HG03469 (cell line): ENCODE measurements around the gene BTNL9.
"Not testable (repeated sequence)": the region's sequence is repeated elsewhere in the genome, so short reads cannot be mapped to it uniquely, and the experiment has no call there.

Experiments
- ATAC-seq: cut with Tn5 transposase; IDR thresholded peaks from one replicate; pipeline ENCODE4 v1.9.1; 2021; ENCODE audit warnings: mild to moderate bottlenecking, moderate library complexity, moderate number of reproducible peaks; ENCODE audit not compliant: unreplicated experiment

Gene BTNL9

DNA sequence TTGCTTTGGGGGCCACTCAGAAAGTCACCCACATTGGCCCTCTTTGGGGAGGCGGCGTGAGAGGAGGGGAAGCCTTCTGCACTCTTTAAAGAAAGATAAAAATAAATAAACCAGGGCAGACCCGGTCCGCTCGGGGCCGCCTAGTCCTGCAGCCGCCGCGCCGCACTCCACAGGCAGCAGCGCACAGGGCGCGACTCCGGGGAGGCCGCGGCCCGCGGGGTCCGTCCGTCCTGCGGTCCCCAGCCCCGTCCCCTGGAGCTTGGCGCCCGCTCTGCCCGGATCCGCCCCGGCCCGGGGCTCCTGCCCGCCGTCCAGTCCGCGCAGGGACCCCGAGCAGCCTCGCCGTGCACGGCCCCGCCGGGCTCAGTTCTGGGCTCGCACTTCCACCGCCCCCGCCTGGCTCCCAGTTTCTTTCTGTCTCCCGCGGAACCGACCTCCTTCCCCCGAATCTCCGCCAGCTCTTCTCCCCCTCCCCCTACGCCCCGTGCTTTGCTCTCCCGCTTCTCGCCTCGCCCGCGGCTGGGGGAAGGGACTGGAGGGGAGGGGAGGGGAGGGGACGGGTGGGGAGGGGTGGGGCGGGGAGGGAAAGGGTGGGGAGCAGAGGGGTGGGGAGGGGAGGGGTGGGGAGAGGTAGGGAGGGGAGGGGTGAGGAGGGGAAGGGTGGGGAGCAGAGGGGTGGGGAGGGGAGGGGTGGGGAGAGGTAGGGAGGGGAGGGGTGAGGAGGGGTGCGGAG, 57.9 kb downstream of the BTNL9 start:
- not testable (repeated sequence) for ATAC-seq

DNA sequence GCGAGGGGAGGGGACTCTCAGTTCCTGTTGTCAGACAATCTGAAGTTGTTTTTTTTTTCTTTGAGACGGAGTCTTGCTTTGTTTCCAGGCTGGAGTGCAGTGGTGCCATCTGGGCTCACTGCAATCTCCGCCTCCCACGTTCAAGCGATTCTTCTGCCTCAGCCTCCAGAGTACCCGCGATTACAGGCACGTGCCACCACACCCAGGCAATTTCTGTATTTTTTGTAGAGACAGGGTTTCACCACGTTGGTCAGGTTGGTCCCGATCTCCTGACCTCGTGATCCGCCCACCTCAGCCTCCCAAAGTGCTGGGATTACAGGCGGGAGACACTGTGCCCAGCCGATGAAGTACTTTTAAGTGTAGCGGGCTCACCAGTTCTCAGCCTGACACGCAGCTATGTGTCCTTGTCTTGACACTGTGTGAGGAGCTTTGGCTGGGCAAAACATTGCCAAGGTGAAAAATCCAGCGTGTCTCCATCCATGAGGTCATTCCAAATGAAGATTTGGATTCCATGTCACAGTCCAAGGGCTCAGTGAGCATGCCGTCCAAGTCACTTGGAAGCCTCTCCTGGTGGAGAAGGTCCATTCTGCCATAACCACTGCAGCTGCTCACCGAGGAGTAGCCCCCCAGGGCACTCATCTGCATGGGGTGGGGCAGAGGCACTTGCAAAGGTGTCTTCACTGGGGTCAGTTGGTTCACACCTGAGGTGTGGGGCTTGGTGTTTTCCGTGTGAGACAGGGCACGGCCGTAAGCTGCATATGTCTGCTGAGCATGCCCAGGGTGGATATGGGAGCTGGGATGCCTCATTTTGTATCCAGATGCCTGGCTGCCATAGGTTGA, 58.9 kb downstream of the BTNL9 start:
- no peak for ATAC-seq

DNA sequence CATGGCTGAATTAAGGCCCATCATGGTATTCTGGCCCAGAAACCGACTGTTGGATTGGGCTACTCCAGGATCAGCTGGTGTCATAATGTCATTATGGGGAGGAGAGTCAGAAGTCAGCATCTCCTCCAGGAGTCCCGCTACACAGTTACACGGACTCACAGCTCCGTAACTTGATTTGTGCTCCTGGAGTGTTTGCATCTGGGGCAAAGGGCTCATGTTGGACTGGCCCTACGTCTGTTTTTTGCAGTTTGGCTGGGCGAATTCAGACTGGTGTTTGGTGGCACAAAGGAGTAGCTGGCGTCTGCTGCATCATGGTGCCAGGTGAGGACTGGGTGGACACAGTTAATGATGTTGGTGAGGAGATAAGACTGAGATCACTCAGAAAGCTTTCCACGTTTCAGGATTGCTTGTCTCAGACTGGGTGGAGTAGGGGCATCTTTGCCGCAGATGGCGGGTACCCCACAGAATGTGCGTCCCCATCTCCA, 59.6 kb downstream of the BTNL9 start:
- ATAC-seq = no peak

DNA sequence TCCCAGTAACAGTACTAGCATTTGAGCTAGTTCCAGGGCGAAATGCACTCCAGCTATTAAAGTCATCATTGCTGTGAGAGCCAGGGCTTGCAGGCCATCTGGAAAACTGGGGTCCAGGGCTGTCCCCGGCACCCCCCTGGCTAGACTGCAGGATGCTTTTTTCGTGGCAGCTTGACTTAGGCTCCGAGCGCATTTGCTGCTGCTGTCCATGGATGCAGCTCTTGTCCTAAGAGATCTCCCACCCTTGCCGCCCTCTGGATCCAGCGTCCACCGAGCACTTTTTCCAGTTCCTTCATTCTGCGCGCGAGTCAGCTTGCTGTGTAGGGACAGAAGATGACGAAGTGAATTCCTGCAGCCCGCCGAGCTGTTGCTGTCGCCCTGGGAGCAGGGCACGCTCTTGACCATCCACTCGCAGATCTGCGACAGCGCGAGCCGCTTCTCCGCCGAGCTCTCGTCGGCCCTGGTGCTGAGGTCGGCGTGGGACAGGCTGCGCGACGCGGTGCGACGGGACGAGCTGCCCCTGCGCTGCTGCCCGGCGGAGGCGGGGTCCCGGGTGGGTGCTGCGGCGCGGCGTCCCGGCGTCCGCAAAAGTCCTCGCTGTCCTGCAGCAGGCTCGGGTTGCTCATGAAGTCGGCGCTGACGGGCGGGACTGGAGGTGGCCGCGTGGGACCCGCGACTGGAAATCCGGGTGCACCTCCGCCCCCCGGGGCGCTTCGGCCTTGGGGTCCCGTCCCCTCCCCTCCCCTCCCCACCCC, 60.2 kb downstream of the BTNL9 start:
- no peak for ATAC-seq

DNA sequence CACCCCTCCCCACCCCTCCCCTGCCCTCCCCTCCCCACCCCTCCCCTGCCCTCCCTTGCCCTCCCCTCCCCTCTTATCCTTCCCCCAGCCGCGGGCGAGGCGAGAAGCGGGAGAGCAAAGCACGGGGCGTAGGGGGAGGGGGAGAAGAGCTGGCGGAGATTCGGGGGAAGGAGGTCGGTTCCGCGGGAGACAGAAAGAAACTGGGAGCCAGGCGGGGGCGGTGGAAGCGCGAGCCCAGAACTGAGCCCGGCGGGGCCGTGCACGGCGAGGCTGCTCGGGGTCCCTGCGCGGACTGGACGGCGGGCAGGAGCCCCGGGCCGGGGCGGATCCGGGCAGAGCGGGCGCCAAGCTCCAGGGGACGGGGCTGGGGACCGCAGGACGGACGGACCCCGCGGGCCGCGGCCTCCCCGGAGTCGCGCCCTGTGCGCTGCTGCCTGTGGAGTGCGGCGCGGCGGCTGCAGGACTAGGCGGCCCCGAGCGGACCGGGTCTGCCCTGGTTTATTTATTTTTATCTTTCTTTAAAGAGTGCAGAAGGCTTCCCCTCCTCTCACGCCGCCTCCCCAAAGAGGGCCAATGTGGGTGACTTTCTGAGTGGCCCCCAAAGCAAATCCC, 61.1 kb downstream of the BTNL9 start:
- ATAC-seq = not testable (repeated sequence)

DNA sequence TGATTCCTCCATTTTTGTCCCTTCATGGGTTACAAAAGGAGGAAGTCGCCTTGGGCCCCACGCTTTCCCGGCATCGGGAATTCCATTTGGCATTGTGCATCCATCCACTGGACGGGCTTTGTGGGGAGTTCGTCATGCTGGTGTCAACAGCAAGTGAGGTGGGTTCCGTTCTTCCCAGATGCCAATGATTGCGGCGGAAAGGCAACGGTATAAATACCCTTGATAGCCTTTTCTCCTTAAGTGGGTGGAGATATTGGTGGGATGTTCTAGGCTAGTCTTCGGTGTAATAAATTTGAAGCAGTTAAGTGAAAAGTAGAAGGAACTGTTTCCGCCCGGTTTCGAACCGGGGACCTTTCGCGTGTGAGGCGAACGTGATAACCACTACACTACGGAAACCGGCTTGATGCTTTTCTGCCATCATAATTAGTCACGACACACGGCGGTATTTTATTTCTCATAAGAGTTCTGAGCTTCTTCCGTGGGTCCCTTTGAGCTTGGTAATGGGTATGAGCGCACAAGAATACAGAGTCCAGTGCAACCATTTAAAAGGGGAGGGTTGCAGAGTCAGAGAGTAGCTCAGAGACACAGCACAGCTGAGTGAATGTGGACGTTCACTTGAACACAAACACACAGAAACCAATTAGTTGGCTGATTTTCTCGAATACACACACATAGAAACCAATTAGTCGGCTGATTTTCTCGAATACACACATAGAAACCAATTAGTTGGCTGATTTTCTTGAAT, 62.0 kb downstream of the BTNL9 start:
- not testable (repeated sequence) for ATAC-seq

DNA sequence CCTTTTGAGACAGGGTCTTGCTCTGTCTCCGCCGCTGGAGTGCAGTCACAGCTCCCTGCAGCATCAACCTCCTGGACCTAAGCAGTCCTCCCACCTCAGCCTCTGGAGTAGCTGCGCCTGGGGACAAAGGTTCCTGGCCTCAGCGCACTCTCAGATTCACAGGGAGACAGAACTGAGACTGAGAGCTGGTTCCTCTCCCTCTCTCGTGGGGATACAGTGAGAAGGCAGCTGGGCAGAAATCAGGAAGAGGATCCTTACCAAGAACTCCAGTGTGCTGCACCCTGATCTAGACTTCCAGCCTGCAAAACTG, 64.1 kb downstream of the BTNL9 start:
- not testable (repeated sequence) for ATAC-seq

DNA sequence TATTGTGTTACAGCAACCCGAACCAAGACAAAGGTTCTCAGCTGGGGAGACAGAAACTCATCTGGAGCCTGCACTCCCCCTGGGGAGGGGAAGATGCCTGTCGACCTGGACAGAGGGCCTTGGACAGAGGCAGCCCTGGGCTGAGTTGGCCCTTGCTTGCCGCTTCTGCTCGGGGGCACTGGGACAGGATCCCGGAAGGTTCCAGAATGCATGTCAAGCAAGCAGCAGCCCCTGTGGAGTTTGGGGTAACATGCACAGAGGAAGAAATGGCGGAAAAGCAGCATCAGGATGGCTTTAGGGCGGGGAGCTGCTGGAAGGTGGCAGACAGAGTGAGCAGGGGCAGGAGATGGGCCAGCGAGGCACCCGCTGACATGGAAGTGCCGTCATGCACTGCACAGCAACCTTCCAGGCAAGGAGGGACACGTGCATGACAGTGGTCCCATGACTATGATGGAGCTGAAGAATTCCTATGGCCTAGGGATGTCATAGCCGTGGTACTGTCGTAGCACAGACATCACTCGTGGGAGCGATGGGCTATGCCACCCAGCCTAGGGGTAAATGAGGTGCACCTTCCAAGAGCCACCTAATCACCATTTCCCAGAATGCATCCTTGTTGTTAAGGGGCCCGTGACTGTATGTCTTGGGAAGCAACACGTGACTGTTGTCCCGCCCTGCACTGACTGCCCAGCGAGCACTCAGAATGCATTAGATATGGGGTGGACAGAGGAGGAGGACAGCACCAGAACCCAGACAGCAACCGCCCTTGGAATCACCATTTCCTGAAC, 64.7 kb downstream of the BTNL9 start:
- not testable (repeated sequence) for ATAC-seq

DNA sequence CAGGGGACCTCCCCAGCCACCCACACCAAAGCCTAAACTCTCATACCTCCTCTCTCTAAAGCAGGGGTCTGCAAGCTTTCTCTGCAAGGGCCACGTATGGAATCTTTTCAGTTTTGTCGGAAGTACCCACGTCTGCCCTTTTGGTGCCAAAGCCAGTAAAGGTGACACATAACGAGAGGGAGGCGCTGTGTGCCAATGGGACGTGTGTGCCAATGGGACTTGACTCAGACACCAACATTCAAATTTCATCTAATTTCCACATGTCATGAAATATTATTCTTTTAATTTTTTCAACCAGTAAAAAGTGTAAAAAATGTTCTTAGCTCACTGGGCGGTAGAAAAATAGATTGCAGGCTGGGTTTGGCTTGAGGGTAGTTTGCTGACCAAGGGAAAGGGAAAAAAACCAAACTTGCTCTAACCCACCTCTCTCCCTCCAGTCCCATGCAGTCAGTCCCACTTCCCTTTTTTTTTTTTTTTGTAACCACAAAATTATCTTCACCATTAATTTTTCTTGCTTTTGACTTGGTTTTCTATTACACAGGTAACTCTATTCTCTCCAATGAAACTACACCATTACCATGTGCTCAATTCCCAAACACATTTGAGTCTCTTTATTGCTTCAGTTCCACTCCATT, 65.4 kb downstream of the BTNL9 start:
- ATAC-seq = no peak

DNA sequence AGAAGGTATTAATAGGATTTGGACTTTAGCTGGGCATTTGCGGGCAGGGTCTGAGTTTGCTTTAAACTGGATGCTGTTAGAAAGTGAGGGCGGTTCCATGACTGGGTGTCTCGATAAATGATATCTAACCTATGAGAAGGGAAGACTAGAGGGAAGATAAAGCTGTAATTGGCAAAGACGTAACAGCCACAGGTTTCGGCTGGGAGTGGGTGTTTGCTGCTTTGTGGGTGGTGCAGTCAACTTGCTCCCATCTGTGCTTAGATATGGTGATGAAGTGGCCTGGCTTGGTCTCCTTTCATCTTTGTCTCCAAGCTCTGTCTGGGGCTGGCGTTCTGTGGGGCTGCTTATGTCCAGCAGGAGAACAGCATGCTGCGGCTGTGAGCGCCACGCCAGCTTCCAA, 67.6 kb downstream of the BTNL9 start:
- ATAC-seq = no peak

DNA sequence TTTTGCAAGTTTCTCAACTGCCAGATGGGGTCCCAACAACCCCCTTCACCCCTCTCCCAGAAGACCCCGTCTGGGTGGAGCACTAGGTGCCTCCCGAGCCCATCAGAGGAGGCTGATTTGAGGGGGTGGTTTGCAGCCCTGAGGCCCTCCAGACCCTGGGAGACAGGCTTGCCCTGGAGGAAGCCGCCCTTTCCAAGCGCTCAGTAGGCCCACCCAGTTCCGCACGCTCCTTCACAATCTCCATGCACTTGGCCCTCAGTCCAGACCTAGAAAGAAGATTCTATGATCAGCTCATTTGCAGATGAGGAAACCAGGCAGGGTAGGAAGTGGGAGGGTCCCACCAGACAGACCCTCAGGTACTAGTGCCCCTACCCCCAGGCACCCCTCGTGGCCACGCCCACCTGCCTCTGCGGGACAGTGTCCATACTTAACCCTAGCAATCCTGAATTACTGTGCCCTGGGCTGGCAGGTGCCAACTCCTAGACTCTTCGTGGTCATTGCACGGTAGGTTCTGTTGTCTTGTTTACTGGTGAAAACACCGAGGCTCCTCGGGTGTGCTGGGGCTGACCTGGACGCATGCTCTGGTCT, 68.6 kb downstream of the BTNL9 start:
- no peak for ATAC-seq

DNA sequence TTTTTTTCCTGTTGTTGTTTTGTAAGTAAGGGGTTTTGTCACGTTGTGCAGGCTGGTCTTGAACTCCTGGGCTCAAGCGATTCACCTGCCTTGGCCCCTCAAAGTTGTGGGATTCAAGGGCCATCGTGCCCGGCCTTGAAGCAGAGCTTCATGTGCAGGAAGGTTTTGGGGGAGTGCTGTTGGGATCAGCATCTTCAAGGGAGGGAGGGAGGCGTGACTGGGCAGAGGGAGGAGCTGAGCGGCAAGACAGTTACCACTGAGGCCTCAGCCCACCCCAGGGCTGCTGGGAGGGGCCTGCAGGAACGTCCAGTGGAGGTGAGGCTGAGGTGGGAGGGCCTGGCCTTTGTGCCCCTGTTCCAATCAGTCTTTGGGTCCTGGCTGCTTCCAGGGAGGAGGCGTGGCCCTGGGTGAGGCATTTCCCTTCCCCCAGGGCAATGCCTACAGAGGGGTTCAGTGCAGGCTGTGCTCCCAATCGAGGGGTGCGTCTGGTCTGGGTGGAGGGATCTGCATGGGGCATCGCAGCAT, 69.5 kb downstream of the BTNL9 start:
- no peak for ATAC-seq

DNA sequence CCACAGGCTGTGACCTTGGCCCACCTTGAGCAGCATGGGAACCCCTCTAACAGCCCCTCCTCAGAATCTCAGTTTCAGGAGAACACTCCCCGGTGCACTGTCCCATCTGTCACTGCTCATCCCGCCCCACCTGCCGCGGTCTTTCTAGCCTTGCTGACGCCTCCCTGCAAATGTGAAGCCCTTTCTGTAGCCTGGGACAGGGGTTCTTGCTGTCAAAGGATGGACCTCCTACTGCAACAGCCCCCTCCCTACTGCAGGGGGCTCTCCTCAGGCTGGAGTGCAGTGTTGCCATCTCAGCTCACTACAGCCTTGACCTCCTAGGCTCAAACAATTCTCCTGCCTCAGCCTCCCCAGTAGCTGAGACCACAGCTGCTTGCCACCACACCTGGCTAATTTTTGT, 70.9 kb downstream of the BTNL9 start:
- ATAC-seq = no peak
